GM12874 (cell line): ENCODE data around the gene ATP8A2.

Source experiments
- CTCF ChIP-seq: IDR thresholded peaks from 2 replicates; pipeline ENCODE4 v1.5.1; 2011; ENCODE audit warnings: low read depth, mild to moderate bottlenecking, control low read depth, low read length, moderate library complexity; ENCODE audit not compliant: insufficient read depth

The ATP8A2 gene

GRCh38 chr13:25462301-25463125 lies 90.7 kb downstream of the ATP8A2 start:
- TF ChIP-seq CTCF, result no peak

- TF ChIP-seq CTCF, result no peak
Observed at GRCh38 chr13:25463496-25463895, 91.7 kb downstream of the ATP8A2 start.

GRCh38 chr13:25466880-25467279 lies 95.1 kb downstream of the ATP8A2 start:
- TF ChIP-seq CTCF, result no peak

- no peak for TF ChIP-seq CTCF
Observed at GRCh38 chr13:25468325-25469168, 96.8 kb downstream of the ATP8A2 start.

GRCh38 chr13:25469169-25469525 lies 97.4 kb downstream of the ATP8A2 start:
- TF ChIP-seq CTCF, result no peak

- no peak for TF ChIP-seq CTCF
Observed at GRCh38 chr13:25473864-25474263, 102.1 kb downstream of the ATP8A2 start.

- no peak for TF ChIP-seq CTCF
Observed at GRCh38 chr13:25478186-25478585, 106.4 kb downstream of the ATP8A2 start.
